Tibial nerve (tissue), 4 donors: ENCODE results near the gene CDH13. TPM values are rescaled to one million over a fixed set of nuclear protein-coding genes. Genes with fewer than 3 reads are reported as not detected.

Experiments used
- DNase-seq, 2 donors: peaks; one replicate each; pipeline ENCODE4 v3.0.0-alpha.2; 2019; ENCODE audit warnings: low spot score in 2 of 2
- H3K27ac ChIP-seq, 4 donors: fragments of 200-600 bp; sonication (generic) in 3 of 4; one replicate each; pipeline ENCODE4 v1.5.1; 2017 to 2019; ENCODE audit warnings: mild to moderate bottlenecking in 1 of 4
- H3K27me3 ChIP-seq, 2 donors: fragments of 200-600 bp; sonication (generic) in 1 of 2; one replicate each; pipeline versions ENCODE4 v1.5.1 to v1.6.0; 2017 to 2019
- H3K36me3 ChIP-seq, 3 donors: fragments of 200-600 bp; sonication (generic); one replicate each; pipeline ENCODE4 v1.5.1; 2018 to 2019
- H3K4me1 ChIP-seq, 4 donors: fragments of 200-600 bp; sonication (generic) in 3 of 4; one replicate each; pipeline ENCODE4 v1.5.1; 2017 to 2019
- H3K4me3 ChIP-seq, 4 donors: fragments of 200-600 bp; sonication (generic) in 3 of 4; one replicate each; pipeline ENCODE4 v1.5.1; 2017 to 2019; ENCODE audit warnings: mild to moderate bottlenecking in 1 of 4, moderate library complexity in 1 of 4
- H3K9me3 ChIP-seq, 4 donors: fragments of 200-600 bp; sonication (generic) in 3 of 4; one replicate each; pipeline ENCODE4 v1.5.1; 2017 to 2019
- CTCF ChIP-seq, 5 experiments: fragments of 200-600 bp in 3 of 5; fragments of 450-650 bp in 2 of 5; sonication (generic) in 3 of 5; IDR thresholded peaks; one replicate each; pipeline ENCODE4 v1.5.1; 2016 to 2019; ENCODE audit warnings: antibody characterized with exemption in 5 of 5, mild to moderate bottlenecking in 3 of 5, moderate library complexity in 2 of 5
- EP300 ChIP-seq, 2 donors: sonication (generic); formaldehyde crosslinking; IDR thresholded peaks; one replicate each; pipeline ENCODE4 v1.6.1; 2017; ENCODE audit warnings: antibody characterized with exemption in 2 of 2, mild to moderate bottlenecking in 1 of 2
- POLR2A ChIP-seq, 2 donors: fragments of 450-650 bp; IDR thresholded peaks; one replicate each; pipeline ENCODE4 v1.6.1; 2017; ENCODE audit warnings: antibody characterized with exemption in 2 of 2, mild to moderate bottlenecking in 2 of 2, moderate library complexity in 2 of 2
- WGBS, 2 donors: methylation state at CpG; one replicate each; pipeline ENCODE4 v1.1.5; 2018; 5-methylcytosine and 5-hydroxymethylcytosine counted together
- total RNA-seq, 4 donors: library from RNA; depleted of rRNA; stranded (reverse); fragments of >200 nt; gene quantifications; one replicate each; pipeline ENCODE4 v1.1.0, GENCODE V29; 2016

The CDH13 gene
- total RNA-seq, 4 donors from 2014 or later = 4.1 to 14.4 (median 5.8) TPM

- H3K4me3 ChIP-seq = no peak overlapping the region
- TF ChIP-seq CTCF (IDR thresholded peaks at IDR 0.05) (no peak), EP300 (IDR thresholded peaks at IDR 0.05) (no peak), POLR2A (IDR thresholded peaks at IDR 0.05) (no peak)
- no peaks in the 10 kb centered on the region for H3K4me1 ChIP-seq
- H3K27me3 ChIP-seq = no peaks in the 10 kb centered on the region
- H3K36me3 ChIP-seq = no peaks in the 10 kb centered on the region
- H3K27ac ChIP-seq = no peak overlapping the region
- H3K9me3 ChIP-seq = no peaks in the 10 kb centered on the region
- DNase-seq = no peak
- 95% methylated on average over 10 of the region's 10 CpGs for WGBS, 2 donors
These were observed 1165.1 kb downstream of the CDH13 start for GRCh38 chr16:83791916-83792315.

GRCh38 chr16:83792391-83792790 is 1165.6 kb downstream of the CDH13 start:
- WGBS, 2 donors = 73 to 79% methylated on average over 2 of the region's 2 CpGs
- H3K27ac ChIP-seq = no peak overlapping the region
- H3K4me3 ChIP-seq = no peak overlapping the region
- H3K27me3 ChIP-seq = no peaks in the 10 kb centered on the region
- H3K4me1 ChIP-seq = no peaks in the 10 kb centered on the region
- no peak for TF ChIP-seq POLR2A (IDR thresholded peaks at IDR 0.05)
- no peak for TF ChIP-seq EP300 (IDR thresholded peaks at IDR 0.05)
- no peak for TF ChIP-seq CTCF (IDR thresholded peaks at IDR 0.05)
- no peak for DNase-seq
- no peaks in the 10 kb centered on the region for H3K9me3 ChIP-seq
- no peaks in the 10 kb centered on the region for H3K36me3 ChIP-seq

DNA sequence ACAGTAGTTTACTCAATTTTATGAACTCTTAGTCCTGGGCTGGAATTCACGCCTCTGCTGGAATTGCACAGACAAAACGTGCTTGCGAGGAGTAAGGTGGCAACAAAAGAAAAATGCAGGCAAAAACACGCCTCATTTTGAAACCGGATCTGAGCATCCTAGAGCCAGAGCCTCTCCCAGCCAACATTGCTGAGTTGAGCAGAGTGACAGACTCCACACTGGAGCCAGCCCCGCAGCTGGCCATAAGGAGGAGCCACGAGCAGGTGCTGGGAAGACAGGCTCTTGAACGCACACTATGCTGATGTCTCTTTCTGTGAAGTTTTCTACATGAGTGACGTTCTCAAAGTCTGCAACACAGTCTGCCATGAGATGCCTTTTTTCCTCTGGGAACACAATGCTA is 1166.4 kb downstream of the CDH13 start:
- no peaks in the 10 kb centered on the region for H3K4me1 ChIP-seq
- no peaks in the 10 kb centered on the region for H3K27me3 ChIP-seq
- H3K4me3 ChIP-seq = no peak overlapping the region
- TF ChIP-seq CTCF (IDR thresholded peaks at IDR 0.05) = no peak
- TF ChIP-seq EP300 (IDR thresholded peaks at IDR 0.05) = no peak
- TF ChIP-seq POLR2A (IDR thresholded peaks at IDR 0.05) = no peak
- 73 to 78% methylated on average over 9 of the region's 9 CpGs for WGBS, 2 donors
- no peak overlapping the region for H3K27ac ChIP-seq
- H3K9me3 ChIP-seq = no peaks in the 10 kb centered on the region
- no peak for DNase-seq
- no peaks in the 10 kb centered on the region for H3K36me3 ChIP-seq

- H3K36me3 ChIP-seq = no peaks in the 10 kb centered on the region
- no peak for DNase-seq
- H3K4me1 ChIP-seq = no peaks in the 10 kb centered on the region
- H3K4me3 ChIP-seq = no peak overlapping the region
- no peaks in the 10 kb centered on the region for H3K27me3 ChIP-seq
- H3K27ac ChIP-seq = no peak overlapping the region
- no peaks in the 10 kb centered on the region for H3K9me3 ChIP-seq
- TF ChIP-seq POLR2A (IDR thresholded peaks at IDR 0.05) = no peak
- TF ChIP-seq CTCF (IDR thresholded peaks at IDR 0.05) = no peak
- TF ChIP-seq EP300 (IDR thresholded peaks at IDR 0.05) = no peak
- WGBS, 2 donors = 53% methylated on average over 10 of the region's 10 CpGs
These were observed 1168.2 kb downstream of the CDH13 start for GRCh38 chr16:83794860-83795554.

- Histone ChIP-seq H3K4me3 (no peak overlapping the region), H3K36me3 (no peaks in the 10 kb centered on the region), H3K4me1 (peaks cover 0 to 1% (median 0%) of the 10 kb centered on the region in 4 donors), H3K9me3 (no peaks in the 10 kb centered on the region), H3K27ac (no peak overlapping the region), H3K27me3 (no peaks in the 10 kb centered on the region)
- 66 to 74% methylated on average over 9 of the region's 9 CpGs for WGBS, 2 donors
- TF ChIP-seq CTCF (IDR thresholded peaks at IDR 0.05) = no peak
- TF ChIP-seq EP300 (IDR thresholded peaks at IDR 0.05) = no peak
- TF ChIP-seq POLR2A (IDR thresholded peaks at IDR 0.05) = no peak
- no peak for DNase-seq
These were observed 1170.2 kb downstream of the CDH13 start for GRCh38 chr16:83797013-83797412.
